ENCODE data around the gene APEX2.

The APEX2 gene

DNA sequence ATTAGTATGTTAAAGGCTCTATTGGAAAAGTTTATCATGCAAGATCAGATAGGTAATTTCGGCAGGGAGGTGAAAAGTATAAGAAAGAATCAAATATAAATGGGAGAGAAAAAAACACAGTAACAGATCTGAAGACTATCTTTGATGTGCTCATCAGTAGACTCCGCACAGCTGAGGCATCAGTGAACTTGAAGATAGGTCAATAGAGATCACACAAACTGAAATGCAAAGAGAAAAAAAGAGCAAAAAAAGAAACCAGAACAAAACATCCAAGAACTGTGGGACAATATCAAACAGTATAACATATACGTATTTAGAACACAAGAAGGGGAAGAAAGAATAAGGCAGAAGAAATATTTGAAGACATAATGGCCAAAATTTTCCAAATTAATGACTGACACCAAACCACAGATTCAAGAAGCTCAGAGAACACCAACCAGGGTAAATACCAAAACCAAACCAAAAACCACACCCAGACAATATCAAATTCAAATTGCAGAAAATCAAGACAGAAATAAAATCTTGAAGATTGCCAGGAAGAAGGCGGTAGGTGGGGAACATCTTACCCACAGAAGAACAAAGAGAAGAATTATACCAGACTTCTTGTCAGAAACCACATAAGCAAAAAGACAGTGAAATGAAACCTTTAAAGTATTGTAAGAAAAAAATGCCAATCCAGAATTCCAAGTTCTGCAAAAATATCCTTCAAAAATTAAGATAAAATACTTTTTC is 35.2 kb upstream of the APEX2 start:
- TF ChIP-seq PPARA (CRISPR knock-in tag; IDR thresholded peaks at IDR 0.05; ENCODE audit: borderline replicate concordance) = no peak
- no peak for TF ChIP-seq ZNF565 (CRISPR knock-in tag; conservative IDR thresholded peaks at IDR 0.05; ENCODE audit: low read depth)
- no peak for TF ChIP-seq TOX (CRISPR knock-in tag; IDR thresholded peaks at IDR 0.05; ENCODE audit: borderline replicate concordance)
- TF ChIP-seq, protein P1, sequence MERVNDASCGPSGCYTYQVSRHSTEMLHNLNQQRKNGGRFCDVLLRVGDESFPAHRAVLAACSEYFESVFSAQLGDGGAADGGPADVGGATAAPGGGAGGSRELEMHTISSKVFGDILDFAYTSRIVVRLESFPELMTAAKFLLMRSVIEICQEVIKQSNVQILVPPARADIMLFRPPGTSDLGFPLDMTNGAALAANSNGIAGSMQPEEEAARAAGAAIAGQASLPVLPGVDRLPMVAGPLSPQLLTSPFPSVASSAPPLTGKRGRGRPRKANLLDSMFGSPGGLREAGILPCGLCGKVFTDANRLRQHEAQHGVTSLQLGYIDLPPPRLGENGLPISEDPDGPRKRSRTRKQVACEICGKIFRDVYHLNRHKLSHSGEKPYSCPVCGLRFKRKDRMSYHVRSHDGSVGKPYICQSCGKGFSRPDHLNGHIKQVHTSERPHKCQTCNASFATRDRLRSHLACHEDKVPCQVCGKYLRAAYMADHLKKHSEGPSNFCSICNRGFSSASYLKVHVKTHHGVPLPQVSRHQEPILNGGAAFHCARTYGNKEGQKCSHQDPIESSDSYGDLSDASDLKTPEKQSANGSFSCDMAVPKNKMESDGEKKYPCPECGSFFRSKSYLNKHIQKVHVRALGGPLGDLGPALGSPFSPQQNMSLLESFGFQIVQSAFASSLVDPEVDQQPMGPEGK (CRISPR knock-in tag; IDR thresholded peaks at IDR 0.05; ENCODE audit: borderline replicate concordance) = no peak
- TF ChIP-seq ARNTL (CRISPR knock-in tag; IDR thresholded peaks at IDR 0.05; ENCODE audit: borderline replicate concordance, low read depth) = no peak
- TF ChIP-seq SNAI2 (CRISPR knock-in tag; IDR thresholded peaks at IDR 0.05) = no peak
- no peak for TF ChIP-seq GLIS3 (CRISPR knock-in tag; IDR thresholded peaks at IDR 0.05)
- TF ChIP-seq, protein P2, sequence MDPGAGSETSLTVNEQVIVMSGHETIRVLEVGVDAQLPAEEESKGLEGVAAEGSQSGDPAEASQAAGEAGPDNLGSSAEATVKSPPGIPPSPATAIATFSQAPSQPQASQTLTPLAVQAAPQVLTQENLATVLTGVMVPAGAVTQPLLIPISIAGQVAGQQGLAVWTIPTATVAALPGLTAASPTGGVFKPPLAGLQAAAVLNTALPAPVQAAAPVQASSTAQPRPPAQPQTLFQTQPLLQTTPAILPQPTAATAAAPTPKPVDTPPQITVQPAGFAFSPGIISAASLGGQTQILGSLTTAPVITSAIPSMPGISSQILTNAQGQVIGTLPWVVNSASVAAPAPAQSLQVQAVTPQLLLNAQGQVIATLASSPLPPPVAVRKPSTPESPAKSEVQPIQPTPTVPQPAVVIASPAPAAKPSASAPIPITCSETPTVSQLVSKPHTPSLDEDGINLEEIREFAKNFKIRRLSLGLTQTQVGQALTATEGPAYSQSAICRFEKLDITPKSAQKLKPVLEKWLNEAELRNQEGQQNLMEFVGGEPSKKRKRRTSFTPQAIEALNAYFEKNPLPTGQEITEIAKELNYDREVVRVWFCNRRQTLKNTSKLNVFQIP (CRISPR knock-in tag; IDR thresholded peaks at IDR 0.05; ENCODE audit: borderline replicate concordance, low read depth) = no peak
- TF ChIP-seq ESRRG (CRISPR knock-in tag; IDR thresholded peaks at IDR 0.05) = no peak
- no peak for ATAC-seq

- no peak for ATAC-seq
- no peak for TF ChIP-seq RARB (CRISPR knock-in tag; IDR thresholded peaks at IDR 0.05)
Measured at GRCh38 chrX:54977387-54977786, 22.8 kb upstream of the APEX2 start.

DNA sequence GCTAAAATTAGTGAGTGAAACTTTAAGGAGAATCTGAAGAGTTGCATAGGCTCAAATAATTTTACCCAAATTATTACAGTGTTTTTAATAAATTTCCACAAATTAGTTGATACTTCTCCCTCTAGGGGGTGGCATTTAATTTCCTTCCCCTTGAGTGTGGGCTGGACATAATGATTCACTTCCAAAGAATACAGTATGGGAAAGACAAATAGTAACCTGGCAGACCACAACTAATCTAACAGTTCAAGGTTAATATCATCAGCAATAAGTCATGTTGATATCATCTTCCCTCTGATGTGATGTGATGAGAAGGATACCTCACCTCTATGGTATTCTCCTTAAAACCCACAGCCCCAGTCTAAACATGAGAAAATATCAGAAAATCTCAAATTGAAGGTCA is 21.7 kb upstream of the APEX2 start:
- no peak for ATAC-seq
- TF ChIP-seq BACH2 (CRISPR knock-in tag; IDR thresholded peaks at IDR 0.05; ENCODE audit: borderline replicate concordance) = no peak
- TF ChIP-seq CREB5 (CRISPR knock-in tag; IDR thresholded peaks at IDR 0.05; ENCODE audit: low read depth) = 0 out of 2 replicates have a peak, but pooled peaks have one; percentile 24
- TF ChIP-seq ISL1 (CRISPR knock-in tag; IDR thresholded peaks at IDR 0.05) = peak; percentile 71

- TF ChIP-seq, protein P2 (CRISPR knock-in tag; IDR thresholded peaks at IDR 0.05; ENCODE audit: borderline replicate concordance, low read depth) = no peak
- TF ChIP-seq GLIS3 (CRISPR knock-in tag; IDR thresholded peaks at IDR 0.05) (no peak), ZNF8 (CRISPR knock-in tag; IDR thresholded peaks at IDR 0.05) (no peak), ZNF565 (CRISPR knock-in tag; conservative IDR thresholded peaks at IDR 0.05; ENCODE audit: low read depth) (no peak)
- TF ChIP-seq, protein P3, sequence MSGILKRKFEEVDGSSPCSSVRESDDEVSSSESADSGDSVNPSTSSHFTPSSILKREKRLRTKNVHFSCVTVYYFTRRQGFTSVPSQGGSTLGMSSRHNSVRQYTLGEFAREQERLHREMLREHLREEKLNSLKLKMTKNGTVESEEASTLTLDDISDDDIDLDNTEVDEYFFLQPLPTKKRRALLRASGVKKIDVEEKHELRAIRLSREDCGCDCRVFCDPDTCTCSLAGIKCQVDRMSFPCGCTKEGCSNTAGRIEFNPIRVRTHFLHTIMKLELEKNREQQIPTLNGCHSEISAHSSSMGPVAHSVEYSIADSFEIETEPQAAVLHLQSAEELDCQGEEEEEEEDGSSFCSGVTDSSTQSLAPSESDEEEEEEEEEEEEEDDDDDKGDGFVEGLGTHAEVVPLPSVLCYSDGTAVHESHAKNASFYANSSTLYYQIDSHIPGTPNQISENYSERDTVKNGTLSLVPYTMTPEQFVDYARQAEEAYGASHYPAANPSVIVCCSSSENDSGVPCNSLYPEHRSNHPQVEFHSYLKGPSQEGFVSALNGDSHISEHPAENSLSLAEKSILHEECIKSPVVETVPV (CRISPR knock-in tag; IDR thresholded peaks at IDR 0.05) = no peak
- ATAC-seq = no peak
Measured at GRCh38 chrX:54979432-54979831, 20.7 kb upstream of the APEX2 start.

DNA sequence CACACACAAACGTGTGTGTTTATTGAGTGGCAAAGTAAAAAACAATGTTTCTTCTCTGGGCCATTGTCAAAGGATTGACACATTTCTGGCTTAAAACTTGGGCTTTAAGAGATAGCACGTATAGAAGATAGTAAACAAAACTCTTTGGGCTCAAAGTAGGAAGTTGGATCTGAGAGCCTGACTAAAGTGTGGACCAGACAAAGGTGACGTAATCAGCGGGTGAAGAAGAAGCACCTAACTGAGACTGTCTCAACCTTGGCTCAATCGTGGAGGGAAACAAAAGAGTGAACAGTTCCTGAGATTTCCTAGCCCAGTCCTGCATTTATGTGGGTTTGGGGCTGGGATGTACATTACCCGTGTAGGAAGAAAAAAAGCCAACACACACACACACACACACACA is 19.8 kb upstream of the APEX2 start:
- no peak for ATAC-seq
- no peak for TF ChIP-seq ARNTL (CRISPR knock-in tag; IDR thresholded peaks at IDR 0.05; ENCODE audit: borderline replicate concordance, low read depth)
- no peak for TF ChIP-seq CSDC2 (CRISPR knock-in tag; IDR thresholded peaks at IDR 0.05)
- TF ChIP-seq, protein P1 (CRISPR knock-in tag; IDR thresholded peaks at IDR 0.05; ENCODE audit: borderline replicate concordance) = no peak
- no peak for TF ChIP-seq ZFP30 (CRISPR knock-in tag; IDR thresholded peaks at IDR 0.05)
- no peak for TF ChIP-seq ZC3H10 (CRISPR knock-in tag; IDR thresholded peaks at IDR 0.05)
- TF ChIP-seq, protein P3 (CRISPR knock-in tag; IDR thresholded peaks at IDR 0.05) = no peak
- no peak for TF ChIP-seq ZNF565 (CRISPR knock-in tag; conservative IDR thresholded peaks at IDR 0.05; ENCODE audit: low read depth)
- TF ChIP-seq TOX (CRISPR knock-in tag; IDR thresholded peaks at IDR 0.05; ENCODE audit: borderline replicate concordance) = no peak
- no peak for TF ChIP-seq ZNF70 (CRISPR knock-in tag; IDR thresholded peaks at IDR 0.05)
- TF ChIP-seq TCF4 (CRISPR knock-in tag; IDR thresholded peaks at IDR 0.05; ENCODE audit: borderline replicate concordance) = no peak
- TF ChIP-seq ESRRG (CRISPR knock-in tag; IDR thresholded peaks at IDR 0.05) = no peak

Measured in SK-N-SH treated with all-trans-retinoic acid at 6 μM for 48 hours (cell line).